A549 treated with DMSO at 1 μM for 4 hours (cell line): ENCODE data around the gene PLCXD3. TPM values are rescaled to one million over a fixed set of nuclear protein-coding genes. Genes with fewer than 3 reads are reported as not detected.

Experiments used
- total RNA-seq: library from RNA; stranded (reverse); fragments of 200-300 nt; extraction: Qiagen RNA extraction; gene quantifications from 5 replicates; pipeline ENCODE4 v1.2.3, GENCODE V29; 2022; ENCODE audit warnings: low read depth

Gene PLCXD3
- total RNA-seq = 0.21 to 0.54 TPM (median 0.31 TPM) in 5 replicates

GRCh38 chr5:41510176-41510831 is at the start of gene PLCXD3:
Gene PLCXD3, minus strand, starts transcription at chr5:41510601. Its CDS starts 75 bp downstream, at chr5:41510526.

